GM19467 (cell line): ENCODE data around the gene CLCN2.
A peak's percentile ranks its signal among the peaks of the same experiment; 100 is the strongest.

Source experiments
- ATAC-seq: cut with Tn5 transposase; IDR thresholded peaks from one replicate; pipeline ENCODE4 v1.9.1; 2021; ENCODE audit warnings: mild to moderate bottlenecking, moderate library complexity; ENCODE audit not compliant: unreplicated experiment

Gene CLCN2

DNA sequence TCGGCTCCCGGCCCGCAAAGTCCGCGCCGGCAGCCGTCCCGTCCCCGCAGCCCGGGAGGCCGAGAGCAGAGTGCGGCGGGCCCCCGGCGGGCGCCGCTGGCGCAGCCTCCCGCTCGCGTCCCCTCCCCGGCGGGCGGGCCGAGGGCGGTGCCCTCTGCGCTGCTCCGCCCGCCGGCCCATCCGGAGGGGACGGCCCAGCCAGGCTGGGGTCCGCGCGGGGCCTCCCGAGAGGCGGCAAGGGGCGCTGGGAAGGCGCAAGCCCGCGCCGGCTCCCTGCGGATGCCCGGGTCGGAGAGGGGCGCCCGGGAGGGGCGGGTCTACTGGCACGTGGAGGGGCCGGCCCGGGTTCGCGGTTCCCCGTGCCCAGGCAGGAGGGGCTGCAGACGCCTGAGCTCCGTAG is at the start of gene CLCN2, which contains the start of gene POLR2H:
TSS of gene CLCN2 (minus strand) at position 74 of the 400 bp plus-strand sequence. CDS start 126 bp downstream, outside the sequence.
TSS of gene POLR2H (plus strand) at position 179 of the 400 bp plus-strand sequence. CDS start 1,783 bp downstream, outside the sequence.
- peak; percentile 36 for ATAC-seq

DNA sequence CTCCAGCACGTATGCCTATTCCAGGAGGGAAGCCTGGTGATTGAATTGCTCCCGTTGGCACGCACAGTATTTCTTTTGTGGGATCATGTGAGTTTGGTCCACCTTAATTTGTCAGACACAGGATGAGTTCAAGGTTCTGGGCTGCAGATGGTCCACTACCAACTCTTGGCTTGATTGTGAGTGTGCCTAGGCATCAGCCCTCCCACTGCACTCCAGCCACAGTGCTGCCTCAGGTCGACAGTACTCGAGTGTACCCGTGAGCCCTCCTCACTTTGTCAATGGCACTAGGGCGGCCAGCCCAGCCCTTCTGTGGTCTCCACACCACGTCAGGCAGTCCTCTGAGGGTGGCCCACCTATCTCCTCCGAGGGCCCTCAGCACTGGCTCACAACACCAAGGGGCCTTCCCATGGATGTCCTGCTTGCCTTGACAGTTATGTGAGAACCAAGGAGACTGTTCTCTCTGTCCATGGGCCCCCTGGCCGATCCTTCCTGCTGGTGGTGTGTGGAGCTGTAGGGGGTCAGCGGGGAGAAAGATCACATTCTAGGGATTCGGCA is 48.6 kb upstream of the CLCN2 start:
- no peak for ATAC-seq

DNA sequence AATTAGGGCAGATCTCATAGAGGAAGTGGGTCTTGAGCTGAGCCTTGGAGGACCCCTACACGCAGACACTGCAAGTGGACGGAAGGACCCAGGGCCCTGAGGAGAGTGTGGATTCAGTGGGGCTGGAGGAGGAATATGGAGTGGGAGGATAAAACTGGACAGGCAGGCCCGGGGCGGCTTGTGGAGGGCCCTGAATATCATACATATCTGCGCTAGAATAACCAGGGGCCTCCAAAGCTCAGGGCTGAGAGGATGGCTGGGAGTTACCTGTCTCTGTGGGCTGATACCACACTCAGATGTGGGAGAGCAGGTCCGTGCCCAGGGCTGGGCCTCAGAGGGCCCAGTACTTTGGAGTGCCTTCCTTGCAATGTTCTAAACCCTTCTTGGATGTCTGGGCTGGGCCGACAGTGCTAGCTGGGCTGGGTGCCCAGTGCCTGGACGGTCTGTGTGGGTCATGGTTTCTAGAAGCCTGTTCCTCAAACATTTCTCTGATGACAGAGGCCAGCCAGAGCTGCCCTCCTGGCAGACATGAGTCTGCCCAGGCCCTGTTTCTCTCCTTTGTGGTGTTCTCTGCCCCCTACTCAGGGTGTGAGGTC is 48.0 kb upstream of the CLCN2 start:
- ATAC-seq: no peak

DNA sequence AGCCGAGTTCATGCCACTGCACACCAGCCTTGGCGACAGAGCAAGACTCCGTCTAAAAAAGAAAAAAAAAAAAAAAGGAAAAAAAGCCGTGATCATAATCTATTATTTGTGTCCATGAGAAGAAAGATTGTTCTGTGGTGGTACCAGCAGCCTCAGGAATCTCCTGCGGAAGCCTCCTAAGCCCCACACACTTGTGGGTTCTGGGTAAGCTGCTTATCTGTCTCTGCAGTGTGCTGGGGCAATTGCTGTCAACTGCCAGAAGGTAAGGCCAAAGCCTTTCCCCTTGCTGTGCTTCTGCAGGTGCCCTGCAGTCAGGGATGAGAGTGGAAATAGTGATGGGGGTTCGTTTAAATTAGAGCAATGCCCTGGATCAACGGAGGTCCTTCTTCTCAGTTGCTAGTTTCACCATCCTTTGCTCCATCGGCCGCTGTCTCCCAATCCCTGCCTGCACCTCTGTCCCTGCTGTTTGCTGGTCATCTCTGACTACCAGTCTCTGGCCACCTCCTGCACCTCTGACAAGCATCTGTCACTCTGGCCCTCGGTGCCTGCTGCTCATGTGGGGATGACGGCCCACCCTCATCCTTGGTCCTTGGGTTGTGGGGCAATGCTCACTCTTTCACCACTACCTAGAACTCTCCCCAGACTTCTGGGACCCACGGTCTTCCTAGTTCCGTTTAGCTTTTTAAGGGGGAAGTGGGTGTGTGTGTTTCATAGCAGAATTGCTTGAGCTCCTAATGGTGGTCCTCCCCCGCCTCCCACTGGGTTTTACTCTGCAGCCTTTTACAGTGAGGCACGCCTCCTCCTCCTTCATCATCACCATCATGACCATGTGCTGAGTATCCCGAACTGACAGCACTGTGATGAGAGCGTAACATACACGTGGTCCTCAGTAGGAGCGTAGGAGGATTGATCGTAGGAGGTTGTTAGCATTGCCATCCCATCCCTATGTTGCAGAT is 43.9 kb upstream of the CLCN2 start:
- ATAC-seq: no peak

DNA sequence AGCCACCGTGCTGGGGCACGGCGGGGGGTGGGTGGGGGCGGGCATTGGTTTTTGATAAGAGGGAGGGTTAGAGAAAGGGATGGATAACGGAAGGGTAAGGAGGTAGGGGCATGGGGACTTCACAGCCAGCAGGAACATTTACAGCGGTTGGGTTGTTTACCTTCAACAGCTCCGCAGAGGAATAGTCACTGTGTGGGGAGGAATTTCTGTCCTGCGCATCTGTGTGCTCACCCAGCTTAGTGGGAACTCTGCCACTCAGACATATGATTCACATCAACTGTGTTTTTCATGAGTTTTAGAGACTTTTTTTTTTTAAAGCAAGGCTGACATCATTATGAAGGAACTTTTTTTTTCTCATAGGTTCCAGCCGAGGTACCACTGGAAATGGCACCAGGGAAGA is 38.0 kb upstream of the CLCN2 start:
- ATAC-seq: no peak

DNA sequence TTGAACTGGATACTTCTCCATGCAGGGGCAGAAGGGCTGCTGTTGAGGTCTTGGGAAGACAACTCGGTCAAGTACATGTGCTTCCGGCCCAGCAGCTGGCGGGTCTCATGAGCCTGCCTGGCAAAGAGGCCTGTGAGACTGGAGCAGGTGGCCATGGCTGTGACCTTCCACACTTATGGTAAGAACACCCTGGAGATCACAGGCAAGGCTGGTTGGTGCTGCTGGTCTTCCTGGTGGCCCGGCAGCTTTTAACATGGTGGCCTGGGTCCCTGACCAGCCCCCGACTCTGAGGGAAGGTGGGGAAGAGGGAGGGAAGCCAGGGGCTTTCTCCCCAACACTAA is 33.9 kb upstream of the CLCN2 start:
- ATAC-seq: no peak

DNA sequence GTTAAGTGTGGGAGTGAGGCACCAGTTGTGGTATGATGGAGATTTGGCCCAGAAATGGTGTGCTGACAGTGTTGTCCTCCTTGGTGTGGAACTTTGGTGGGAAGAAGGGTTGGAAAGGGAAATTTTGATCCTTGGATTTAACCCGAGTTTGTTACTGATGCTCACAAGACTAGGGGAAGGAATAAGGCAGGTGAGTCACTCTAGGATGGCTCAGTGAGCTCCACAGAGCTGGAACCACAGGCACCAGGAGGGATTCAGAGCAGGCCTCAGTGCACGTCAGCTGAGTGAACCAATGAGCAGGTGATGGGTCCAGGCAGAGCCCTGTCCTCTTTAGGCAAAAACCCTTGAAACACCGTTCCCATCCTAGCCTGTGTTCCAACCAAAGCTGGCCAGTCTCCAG is 29.9 kb upstream of the CLCN2 start:
- ATAC-seq: no peak

DNA sequence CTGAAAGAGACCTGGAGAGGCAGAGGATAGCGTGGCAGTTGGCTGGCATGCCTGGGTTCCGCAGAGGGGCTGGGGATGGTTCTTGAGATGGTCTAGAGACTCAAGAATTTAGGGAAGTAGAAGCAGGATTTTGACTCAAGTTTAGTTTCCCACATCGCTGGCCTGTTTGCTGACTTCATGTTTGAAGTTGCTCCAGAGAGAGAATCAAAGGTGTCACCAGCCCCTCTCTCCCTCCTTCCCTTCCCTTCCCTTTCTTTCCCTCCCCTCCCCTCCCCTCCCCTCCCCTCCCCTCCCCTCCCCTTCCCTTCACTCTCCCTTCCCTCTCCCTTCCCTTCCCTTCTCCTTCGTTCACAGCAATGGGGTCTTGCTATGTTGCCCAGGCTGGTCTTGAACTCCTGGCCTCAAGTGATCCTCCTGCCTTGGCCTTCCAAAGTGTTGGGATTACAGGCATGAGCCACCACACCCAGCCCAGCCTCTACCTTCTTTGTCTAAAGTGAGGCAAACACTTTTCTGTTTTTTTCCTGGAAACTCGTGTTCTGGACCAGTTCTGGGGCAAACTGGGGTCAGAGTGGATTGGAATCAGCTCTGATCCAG is 28.6 kb upstream of the CLCN2 start:
- no peak for ATAC-seq

DNA sequence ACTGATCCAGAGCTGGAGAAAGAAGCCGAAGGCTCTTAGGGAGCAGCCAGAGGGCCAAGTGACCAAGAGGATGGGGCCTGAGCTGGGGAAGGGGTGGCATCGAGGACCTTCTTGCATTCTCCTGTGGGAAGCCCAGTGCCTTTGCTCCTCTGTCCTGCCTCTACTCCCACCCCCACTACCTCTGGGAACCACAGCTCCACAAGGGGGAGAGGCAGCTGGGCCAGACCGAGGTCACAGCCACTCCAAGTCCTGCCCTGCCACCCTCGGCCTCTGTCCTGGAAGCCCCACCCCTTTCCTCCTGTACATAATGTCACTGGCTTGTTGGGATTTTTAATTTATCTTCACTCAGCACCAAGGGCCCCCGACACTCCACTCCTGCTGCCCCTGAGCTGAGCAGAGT is 28.0 kb upstream of the CLCN2 start:
- ATAC-seq: no peak

DNA sequence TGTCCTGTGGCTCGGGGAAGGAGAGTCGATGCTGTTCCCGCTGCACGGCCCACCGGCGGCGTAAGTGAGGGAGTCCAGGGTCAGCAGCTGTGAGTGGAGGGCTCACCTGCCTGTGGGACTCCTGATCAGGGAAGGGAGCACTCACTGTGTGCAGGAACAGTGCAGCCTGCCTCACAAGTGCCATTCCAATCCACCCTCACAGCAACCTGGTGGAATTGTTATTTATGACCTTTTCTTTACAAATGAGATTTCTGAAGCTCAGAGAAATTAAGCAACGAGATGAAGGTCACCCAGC is 27.5 kb upstream of the CLCN2 start:
- no peak for ATAC-seq

DNA sequence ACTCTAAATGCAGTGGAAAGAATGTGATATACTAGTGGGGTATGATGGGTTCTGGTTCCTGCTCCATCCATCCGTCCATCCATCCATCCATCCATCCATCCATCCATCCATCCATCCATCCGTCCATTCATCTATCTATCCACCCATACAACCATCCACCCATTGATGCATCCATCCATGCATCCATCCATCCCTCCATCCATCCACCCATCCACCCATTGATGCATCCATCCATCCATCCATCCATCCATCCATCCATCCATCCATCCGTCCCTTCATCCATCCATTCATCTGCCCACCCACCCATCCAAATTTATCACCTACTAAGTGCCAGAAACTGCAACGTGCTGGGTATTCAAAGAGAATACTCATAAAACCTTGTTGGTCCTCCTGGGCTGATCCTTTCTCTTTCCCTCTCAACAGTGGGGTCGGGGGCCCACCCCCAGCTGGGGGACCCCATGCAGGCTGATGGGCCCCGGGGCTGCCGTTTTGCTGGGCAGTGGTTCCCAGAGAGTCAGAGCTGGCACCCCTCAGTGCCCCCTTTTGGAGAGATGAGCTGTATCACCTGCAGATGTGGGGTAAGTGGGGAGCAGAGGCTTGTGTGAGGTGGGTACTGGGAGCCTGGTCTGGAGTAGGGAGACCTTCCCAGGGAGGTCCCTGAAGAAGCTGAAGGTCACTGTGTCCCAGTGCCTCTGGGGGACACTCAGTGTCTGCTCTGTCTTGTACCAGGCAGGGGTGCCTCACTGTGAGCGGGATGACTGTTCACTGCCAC is 26.9 kb upstream of the CLCN2 start:
- no peak for ATAC-seq

DNA sequence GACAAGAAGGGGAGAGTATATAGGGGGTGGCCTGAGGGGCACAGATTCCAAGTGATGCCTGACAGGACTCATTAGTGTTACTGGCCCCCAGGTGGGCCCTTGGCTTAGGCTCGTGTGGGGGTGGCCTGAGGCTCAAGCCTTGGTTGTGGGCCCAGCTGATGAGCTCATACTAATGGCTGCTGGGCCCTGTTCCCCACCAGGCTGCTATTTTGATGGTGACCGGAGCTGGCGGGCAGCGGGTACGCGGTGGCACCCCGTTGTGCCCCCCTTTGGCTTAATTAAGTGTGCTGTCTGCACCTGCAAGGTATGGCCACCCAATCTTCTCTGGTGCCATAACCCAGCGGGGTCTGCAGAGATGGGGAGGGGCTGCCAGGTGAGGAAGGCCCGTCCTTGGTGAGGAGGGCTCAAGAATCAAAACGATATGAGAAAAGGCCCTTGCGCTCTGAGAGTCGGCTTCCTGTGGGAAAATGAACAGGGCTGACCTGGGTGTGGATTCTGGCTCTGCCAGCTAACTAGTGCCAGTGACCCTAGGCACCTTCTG is 25.8 kb upstream of the CLCN2 start:
- no peak for ATAC-seq

DNA sequence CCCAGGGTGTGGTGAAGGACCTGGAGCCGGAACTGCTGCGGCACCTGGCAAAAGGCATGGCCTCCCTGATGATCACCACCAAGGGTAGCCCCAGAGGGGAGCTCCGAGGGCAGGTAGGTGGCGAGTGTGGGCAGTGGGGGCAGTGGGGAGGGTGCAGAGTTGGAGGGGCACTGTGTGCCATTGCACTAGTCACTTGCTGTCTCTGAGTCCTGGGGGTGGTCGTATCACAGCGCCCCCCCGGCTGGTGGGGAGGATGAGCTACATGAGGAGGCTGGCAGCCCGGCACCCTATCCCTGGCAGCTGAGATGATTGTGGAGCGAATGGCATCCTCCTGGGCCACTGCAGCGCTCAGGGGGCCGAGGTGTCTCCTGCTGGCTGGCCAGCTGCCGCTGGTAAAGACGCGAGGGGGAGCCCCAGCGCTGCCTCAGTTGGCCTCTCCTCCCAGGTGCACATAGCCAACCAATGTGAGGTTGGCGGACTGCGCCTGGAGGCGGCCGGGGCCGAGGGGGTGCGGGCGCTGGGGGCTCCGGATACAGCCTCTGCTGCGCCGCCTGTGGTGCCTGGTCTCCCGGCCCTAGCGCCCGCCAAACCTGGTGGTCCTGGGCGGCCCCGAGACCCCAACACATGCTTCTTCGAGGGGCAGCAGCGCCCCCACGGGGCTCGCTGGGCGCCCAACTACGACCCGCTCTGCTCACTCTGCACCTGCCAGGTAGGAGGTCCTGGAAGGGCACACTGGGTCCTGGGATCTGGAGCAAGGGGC is 24.8 kb upstream of the CLCN2 start:
- ATAC-seq: no peak

DNA sequence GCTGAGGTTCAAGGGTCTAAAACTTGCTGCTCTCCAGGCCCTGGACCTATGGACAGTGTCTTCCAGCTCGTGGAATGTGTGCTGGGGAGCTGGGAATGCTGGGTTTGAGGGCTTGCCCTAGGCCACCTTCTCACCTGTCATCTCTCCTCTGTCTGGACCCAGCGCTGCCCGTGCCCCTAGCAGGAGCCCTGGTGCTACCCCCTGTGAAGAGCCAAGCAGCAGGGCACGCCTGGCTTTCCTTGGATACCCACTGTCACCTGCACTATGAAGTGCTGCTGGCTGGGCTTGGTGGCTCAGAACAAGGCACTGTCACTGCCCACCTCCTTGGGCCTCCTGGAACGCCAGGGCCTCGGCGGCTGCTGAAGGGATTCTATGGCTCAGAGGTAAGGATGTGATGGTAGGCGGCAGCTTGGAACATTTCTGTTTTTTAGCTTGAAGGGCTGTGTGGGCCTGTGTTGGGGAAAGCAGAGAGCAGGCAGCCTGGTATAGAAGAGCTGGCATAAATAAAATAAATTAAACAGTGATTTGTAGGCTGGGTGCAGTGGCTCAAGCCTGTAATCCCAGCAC is 23.5 kb upstream of the CLCN2 start:
- no peak for ATAC-seq

DNA sequence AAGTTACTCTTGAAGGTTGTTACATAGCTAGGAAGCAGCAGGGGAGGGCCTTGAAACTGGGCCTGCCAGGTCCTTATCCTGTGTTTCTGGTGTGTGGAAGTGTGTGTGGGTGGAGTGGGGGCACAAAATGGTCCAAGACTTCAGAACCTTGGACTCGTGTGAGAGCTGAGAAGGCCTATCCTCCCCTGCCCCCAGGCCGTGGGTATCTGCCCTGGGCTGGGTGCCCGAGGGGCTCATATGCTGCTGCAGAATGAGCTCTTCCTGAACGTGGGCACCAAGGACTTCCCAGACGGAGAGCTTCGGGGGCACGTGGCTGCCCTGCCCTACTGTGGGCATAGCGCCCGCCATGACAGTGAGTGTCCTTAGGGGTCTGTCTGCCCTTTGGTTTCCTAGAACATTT is 22.9 kb upstream of the CLCN2 start:
- ATAC-seq: no peak

DNA sequence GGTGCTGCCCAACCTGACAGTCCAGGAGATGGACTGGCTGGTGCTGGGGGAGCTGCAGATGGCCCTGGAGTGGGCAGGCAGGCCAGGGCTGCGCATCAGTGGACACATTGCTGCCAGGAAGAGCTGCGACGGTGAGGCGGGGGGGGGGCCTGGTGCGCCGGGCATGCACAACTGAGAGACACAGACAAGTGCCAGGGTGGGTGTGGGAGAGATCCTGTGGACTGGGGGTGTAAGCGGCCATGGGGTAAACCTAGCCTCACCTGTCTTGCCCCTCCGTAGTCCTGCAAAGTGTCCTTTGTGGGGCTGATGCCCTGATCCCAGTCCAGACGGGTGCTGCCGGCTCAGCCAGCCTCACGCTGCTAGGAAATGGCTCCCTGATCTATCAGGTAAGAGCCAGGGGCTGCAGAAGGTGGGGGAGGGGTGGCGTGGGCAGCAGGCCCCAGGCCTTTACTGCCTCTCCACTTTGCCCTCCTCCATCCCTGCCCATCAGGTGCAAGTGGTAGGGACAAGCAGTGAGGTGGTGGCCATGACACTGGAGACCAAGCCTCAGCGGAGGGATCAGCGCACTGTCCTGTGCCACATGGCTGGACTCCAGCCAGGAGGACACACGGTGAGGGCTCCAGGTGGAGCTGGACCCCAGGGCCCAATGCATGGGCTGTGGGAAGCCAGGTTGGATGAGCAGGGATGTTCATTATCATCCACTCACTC is 21.8 kb upstream of the CLCN2 start:
- no peak for ATAC-seq

DNA sequence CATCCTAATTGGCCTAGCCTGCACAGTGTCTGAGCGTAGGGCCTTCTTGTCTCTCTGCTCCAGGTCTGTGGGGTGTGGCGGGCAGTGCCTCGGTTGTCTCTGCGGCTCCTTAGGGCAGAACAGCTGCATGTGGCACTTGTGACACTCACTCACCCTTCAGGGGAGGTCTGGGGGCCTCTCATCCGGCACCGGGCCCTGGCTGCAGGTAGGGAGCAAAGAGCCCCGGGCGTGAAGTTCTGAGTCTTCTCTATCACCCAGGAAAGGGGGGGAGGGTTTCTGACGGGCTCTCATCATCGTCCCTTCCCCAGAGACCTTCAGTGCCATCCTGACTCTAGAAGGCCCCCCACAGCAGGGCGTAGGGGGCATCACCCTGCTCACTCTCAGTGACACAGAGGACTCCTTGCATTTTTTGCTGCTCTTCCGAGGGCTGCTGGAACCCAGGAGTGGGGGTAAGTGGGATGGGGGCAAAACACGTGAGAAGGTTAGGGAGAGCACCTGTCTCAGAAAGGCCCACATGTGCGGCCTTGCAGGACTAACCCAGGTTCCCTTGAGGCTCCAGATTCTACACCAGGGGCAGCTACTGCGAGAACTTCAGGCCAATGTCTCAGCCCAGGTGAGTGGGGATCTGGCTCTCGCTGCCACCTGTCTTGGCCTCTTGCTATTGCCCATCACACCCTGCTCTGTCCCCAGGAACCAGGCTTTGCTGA is 21.1 kb upstream of the CLCN2 start:
- ATAC-seq: no peak
